Stimulated activated CD8-positive, alpha-beta memory T cell treated with anti-CD3 and anti-CD28 coated beads, Interleukin-15, amount 100 ng/mL, for 48 hours (primary cell): Measurements from ENCODE around the gene EPHB2.

Source experiments
- DNase-seq, 2 donors: peaks; one replicate each; pipeline ENCODE4 v3.0.0-alpha.2; 2020; ENCODE audit warnings: low read depth in 2 of 2

The EPHB2 gene

DNA sequence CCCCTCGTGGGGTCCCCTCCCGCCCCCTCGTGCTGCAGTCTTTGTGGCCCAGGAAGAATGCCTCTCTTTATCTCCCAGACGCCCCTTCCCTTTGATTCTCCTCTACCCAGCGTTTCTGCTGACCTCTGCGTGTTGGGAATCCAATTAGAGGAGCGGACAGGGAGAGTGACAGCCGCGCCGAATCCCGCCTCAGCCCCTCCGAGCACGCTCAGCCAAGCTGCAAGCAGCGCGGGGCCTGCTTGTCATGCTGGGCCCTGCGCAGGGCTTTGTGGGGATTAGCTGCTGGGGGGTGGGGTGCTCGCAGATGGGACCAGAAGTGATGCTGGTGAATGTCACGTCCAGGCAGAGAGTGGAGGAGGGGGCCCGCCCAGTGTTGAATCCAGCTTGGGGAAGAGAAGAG, 91.1 kb downstream of the EPHB2 start:
- DNase-seq: no peak

DNA sequence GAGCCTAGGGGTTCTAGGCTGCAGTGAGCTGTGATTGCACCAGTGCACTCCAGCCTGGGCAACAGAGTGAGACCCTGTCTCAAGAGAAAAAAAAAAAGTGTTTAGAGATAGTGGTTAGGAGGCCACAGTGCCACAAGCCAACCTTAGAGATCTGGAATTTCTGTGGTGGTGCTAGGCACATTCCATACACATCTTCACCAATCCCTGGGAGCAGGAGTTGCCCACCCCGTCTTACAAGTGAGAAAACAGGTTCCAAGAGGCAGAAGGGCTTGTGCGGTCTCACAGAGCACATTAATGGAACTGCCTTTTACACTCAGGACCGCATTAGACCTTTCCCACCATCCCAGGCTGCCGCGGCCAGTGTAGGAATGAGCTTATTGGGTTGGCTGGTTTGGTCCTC, 93.2 kb downstream of the EPHB2 start:
- DNase-seq: no peak

- no peak for DNase-seq
These were observed 93.8 kb downstream of the EPHB2 start for GRCh38 chr1:22804406-22804805.

DNA sequence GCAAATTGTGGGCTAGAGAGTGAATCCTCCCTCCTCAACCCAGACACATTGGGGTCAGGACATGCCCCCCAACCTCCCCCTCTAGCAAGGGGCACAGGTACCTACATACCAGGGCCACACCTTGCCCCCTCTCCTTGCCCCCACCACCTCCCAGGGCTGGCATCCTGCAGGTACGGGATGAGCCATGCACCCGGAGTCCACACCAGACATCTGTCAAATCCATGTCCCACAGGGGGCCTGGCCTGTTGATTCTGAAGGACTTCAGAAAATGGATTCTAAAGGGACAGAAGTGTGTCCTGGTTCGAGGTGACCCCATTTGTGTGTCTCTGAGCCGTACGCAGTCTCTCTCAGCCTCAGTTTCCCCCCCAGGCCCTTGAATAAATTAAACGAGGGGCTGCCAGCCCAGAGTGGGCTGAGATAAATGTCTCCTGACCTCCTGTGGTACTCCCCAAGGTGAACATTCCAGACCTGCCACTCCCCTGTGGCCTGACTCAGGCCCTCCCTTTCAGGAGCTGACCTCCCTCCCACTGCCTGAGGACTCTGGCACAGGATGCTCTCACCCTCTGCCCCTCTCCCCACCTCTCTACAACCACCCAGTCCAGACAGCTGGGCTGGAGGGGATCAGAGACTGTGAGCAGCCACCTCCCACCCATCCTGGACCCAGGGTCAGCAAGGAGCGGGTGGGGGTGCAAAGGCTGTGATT, 94.5 kb downstream of the EPHB2 start:
- no peak for DNase-seq

DNA sequence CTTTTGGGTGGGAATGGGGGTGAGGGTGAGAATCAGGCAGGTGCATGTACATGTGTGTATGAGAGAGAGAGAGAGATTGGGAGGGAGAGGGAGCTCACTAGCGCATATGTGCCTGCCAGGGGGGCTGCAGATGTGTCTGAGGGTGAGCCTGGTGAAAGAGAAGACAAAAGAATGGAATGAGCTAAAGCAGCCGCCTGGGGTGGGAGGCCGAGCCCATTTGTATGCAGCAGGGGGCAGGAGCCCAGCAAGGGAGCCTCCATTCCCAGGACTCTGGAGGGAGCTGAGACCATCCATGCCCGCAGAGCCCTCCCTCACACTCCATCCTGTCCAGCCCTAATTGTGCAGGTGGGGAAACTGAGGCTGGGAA, 95.0 kb downstream of the EPHB2 start:
- no peak for DNase-seq

DNA sequence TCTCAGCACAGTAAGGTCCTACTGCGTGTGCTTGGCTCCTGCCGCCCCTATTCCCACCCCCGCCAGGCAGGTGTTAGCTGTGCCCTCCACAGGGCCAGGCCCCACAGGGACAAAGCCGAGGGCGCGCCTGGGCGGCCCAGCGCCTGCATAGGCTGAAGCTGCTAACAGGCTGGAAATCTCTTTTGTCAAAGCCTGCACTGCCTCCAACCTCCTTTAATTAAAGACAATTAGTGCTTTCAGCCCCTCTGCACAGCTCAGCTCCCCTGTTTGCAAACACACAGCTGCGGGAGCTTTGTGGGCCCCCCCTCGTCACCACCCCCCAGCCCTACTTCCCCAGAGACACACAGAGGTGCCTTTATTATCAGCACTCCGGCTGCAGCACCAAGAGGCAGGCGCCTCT, 95.9 kb downstream of the EPHB2 start:
- no peak for DNase-seq

DNA sequence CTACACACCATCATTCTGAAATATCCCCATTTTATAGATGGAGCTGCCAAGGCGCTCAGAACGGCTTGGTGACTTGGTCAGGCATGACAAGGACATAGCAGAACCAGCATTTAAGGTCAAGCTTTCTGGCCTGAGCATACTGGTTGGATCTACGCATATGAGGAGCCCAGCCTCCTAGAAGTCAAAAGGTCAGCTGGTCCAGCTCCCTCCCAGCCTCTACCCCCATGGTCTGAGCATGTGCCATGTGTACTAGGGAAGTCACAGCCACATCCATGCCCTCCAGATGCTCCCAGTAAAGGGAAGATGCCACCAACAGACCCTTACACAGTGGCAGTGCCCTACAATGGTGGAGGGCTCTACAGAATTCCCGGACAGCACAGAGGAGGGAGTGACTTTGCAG, 96.7 kb downstream of the EPHB2 start:
- no peak for DNase-seq

DNA sequence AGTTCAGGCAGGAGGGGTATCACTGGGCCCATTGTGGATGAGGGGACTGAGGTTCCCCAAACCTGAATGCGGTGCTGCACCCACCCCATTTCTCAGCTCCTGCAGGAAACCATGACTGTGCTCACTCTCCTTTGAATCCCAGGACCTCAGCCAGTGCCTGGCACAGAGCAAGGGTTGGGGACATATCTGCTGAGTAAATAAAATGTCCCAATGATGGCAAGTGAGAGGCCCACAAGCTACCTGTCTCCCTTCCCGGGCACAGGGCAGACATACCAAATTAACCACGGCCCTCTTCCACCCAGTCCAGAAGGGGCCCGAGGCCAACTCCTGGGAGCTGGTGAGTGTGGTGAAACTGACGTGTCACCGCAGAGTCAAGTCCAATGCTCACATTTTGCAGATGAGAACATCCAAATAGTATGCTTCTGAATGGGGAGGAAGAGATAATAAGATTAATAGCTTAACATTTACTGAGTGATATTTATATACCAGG, 97.6 kb downstream of the EPHB2 start:
- no peak for DNase-seq

DNA sequence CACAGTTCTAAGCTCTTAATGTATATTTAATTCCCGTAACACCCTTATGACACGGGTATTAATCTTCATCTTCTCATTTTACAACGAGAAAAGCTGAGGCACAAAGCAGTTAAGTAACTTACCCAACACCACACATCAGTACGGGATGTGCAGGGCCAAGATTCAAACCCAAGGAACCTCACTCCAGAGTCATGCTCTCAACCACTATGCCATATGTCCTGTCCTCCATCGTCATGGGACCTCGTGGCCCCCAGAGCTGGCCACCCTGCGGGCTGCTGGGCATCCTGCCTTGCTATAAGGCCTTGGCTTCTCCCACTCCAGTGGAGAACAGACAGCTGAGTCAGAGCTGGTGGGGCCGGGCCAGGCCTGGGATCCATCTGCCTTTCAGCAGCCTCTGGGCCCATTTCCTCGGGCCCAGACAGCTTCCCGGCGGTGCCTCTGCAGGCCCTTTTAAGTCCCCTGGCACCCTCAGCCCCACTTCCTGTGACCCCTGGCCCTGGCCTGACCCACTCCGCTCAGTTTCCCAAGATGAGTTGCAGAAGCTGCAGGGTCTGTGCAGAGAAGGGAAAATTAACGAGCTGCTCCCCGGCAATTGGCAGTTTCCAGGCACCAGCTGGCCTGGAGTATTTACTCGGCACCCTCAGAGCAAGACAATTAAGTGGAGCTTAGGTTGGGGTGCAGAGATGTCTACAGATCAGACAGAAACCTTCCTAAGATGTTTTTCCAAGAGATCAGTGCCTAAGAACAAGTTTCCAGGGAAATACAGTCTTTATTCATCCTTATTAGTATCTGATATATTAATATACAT, 98.2 kb downstream of the EPHB2 start:
- no peak for DNase-seq

DNA sequence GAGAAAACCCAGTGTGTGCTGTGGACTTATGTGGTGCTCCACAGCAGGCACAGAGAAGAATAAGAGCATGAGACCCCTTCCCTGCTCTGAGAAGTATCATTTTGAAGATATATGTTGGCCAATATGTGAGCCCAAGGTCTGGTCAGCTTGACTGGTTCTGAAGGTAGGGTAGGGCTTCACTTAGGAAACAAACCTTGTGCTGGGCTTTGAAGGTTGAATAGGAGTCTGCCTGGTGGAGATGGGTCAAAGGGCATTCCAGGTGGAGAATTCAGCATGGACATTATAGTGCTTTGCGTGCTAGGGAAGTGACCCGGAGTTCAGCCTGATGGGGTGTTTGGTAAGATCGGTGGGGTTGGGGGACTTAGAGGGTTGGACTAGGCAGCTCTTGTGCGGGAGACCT, 99.1 kb downstream of the EPHB2 start:
- DNase-seq: no peak

DNA sequence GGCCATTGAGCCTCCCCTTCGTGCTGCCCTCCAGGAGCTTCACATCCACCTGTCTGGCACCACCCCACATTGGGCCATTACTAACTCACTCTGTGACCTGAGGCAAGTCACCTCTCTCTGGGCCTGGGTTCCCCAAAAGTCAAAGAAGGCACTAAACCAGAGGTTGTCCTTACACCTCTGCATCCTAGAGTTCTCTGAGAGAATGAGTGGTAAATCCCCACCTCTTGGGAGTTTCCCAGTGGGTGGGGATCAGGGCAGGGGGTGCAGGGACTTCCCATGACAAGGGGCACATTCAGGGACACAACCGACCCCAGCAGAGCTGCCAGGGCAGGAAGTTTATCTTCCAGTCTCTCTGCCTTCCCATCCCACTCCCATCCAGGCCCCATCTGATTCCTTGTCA, 99.7 kb downstream of the EPHB2 start:
- no peak for DNase-seq

DNA sequence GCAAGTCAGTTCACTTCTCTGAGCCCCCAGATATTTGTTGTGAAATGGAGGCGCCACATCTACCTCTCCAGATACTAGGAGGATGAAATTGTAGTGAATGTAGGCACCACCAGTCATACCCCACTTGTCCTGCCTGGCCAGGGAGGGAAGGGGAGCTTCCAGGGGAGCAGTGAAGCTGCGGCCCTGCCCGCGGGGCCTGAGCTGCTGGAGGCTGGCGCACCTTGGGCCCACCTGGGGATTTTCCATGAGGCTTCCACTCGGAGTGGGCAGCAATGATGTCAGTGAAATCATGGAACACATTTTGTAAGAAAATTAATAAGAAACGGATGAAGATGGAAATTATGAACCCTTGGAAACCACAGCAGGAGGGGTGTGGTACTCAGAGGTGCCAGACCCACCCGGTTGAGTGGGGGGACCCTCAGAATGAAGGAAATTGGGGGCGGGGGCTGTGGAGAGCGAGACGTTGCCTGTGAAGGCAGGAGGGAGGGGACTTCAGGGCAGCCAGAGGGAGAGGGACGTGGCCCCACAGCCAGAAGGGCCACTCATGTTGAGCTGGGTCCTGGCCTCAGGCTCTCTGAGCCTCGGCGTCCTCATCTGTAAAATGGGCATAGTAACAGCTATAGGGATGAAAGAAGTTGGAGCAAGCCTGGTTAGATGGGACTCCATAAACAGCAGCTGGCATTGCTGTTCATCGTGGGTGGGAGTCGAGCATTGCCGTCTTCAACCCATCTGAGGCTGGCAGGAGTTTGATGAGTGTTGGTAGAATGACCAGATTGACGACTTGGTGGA, 101.6 kb downstream of the EPHB2 start:
- no peak for DNase-seq

DNA sequence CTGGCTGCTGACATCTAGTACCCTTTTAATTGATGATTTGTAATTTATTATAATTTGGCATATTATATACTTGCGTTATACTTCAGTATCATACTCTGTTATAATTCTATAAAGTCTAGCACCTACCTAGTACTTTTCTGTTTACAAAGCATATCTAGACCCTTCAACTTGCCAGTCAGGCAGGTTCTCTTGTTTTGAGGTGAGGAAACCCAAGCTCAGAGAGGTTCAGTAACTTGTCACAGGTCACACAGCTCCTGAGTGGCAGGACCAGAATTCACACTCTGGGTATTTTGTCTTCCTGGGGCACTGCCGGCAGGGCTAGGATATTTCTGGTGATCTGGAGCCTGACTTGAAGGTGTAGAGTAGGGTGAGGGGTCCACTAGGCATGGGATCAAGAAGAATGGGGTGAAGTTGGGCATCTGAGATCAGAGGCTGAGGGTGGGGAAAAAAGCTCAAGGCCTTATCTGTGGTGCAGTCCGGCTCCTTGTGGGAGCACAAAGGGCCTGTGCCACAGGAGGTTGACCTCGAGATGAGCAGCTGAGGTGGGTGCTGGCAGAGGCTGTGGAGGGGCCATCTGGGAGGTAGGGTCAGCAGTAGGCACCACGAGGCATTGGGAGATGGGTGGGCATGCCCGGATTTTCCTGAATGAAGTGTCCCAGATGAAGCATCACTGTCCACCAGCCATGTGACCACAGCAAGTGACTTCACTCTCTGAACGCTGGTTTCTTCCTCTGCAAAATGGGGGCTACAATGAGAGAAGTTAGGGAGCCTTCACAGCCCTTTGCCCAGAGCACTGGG, 102.6 kb downstream of the EPHB2 start:
- DNase-seq: no peak

GRCh38 chr1:22814176-22815042, 103.8 kb downstream of the EPHB2 start:
- no peak for DNase-seq

GRCh38 chr1:22815043-22815365, 104.4 kb downstream of the EPHB2 start:
- DNase-seq: no peak

GRCh38 chr1:22815421-22816066, 104.9 kb downstream of the EPHB2 start:
- no peak for DNase-seq

GRCh38 chr1:22816067-22816775, 105.6 kb downstream of the EPHB2 start:
- DNase-seq: no peak

GRCh38 chr1:22816803-22817202, 106.2 kb downstream of the EPHB2 start:
- DNase-seq: no peak

DNA sequence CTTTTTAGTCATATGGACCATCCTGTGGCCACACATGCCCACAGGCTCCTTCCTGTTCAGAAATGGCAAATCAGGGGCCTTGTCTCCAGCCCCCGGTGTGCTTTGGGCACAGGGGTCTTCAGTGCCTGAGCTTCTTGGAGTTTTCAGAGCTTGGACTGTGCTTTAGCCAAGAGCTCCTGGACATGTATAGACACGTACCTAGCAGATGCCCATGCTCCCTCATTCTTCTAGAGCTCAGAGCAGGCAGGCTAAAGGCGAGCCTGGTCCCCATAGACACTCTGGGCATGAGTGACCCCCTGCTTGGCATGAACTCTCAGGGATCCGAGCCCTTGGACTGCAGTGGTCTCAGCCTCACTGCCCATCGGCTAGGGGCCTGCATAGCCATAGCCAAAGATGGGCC, 106.8 kb downstream of the EPHB2 start:
- DNase-seq: no peak
